AG10803 (cell line): ENCODE results near the gene H6PD.

ENCODE experiments used
- DNase-seq: peaks from one replicate; pipeline ENCODE4 v3.0.0; 2010; ENCODE audit warnings: low read depth
- H3K4me3 ChIP-seq: 2 replicates; pipeline ENCODE4 v1.5.1; 2011; ENCODE audit warnings: mild to moderate bottlenecking, low read length, control low read depth
- CTCF ChIP-seq: conservative IDR thresholded peaks from 2 replicates; pipeline ENCODE4 v1.5.1; 2011; ENCODE audit warnings: mild to moderate bottlenecking, low read length, control low read depth, inconsistent platforms

The H6PD gene

GRCh38 chr1:9269078-9269501 lies 34.5 kb downstream of the H6PD start:
- DNase-seq: no peak
- no peak overlapping the region for H3K4me3 ChIP-seq
- no peak for TF ChIP-seq CTCF

GRCh38 chr1:9269721-9270120 lies 35.1 kb downstream of the H6PD start:
- DNase-seq: no peak
- no peak for TF ChIP-seq CTCF
- no peak overlapping the region for H3K4me3 ChIP-seq

GRCh38 chr1:9270290-9270883 lies 35.8 kb downstream of the H6PD start:
- no peak overlapping the region for H3K4me3 ChIP-seq
- DNase-seq: no peak
- no peak for TF ChIP-seq CTCF

GRCh38 chr1:9271283-9271682 lies 36.7 kb downstream of the H6PD start:
- no peak overlapping the region for H3K4me3 ChIP-seq
- DNase-seq: no peak
- no peak for TF ChIP-seq CTCF

- H3K4me3 ChIP-seq: no peak overlapping the region
- DNase-seq: no peak
- TF ChIP-seq CTCF: no peak
Measured at GRCh38 chr1:9271861-9272595, 37.5 kb downstream of the H6PD start.

- no peak overlapping the region for H3K4me3 ChIP-seq
- TF ChIP-seq CTCF: no peak
- DNase-seq: no peak
Measured at GRCh38 chr1:9273177-9273576, 38.6 kb downstream of the H6PD start.

GRCh38 chr1:9275161-9275560 lies 40.6 kb downstream of the H6PD start:
- DNase-seq: no peak
- no peak for TF ChIP-seq CTCF
- no peak overlapping the region for H3K4me3 ChIP-seq
